GM12892 (cell line): ENCODE results near the gene MYH9.

Experiments used
- POLR2A ChIP-seq: IDR thresholded peaks from 2 replicates; pipeline ENCODE4 v1.6.1; 2011; ENCODE audit warnings: low read depth, low read length, control low read depth
- TAF1 ChIP-seq: IDR thresholded peaks from 2 replicates; pipeline ENCODE4 v1.6.1; 2011; ENCODE audit warnings: low read depth, mild to moderate bottlenecking, control low read depth, low read length, borderline replicate concordance

- peak; percentile 58; the same call in 1 of the 2 replicates for TF ChIP-seq TAF1
- TF ChIP-seq POLR2A, result peak; percentile 75
Measured at GRCh38 chr22:36331306-36331911, 56.4 kb downstream of the MYH9 start.
